HG03442 (cell line): ENCODE results near the gene SIX1.

Source experiments
- ATAC-seq: cut with Tn5 transposase; IDR thresholded peaks from one replicate; pipeline ENCODE4 v1.9.1; 2021; ENCODE audit warnings: mild to moderate bottlenecking, moderate library complexity; ENCODE audit not compliant: unreplicated experiment

The SIX1 gene

DNA sequence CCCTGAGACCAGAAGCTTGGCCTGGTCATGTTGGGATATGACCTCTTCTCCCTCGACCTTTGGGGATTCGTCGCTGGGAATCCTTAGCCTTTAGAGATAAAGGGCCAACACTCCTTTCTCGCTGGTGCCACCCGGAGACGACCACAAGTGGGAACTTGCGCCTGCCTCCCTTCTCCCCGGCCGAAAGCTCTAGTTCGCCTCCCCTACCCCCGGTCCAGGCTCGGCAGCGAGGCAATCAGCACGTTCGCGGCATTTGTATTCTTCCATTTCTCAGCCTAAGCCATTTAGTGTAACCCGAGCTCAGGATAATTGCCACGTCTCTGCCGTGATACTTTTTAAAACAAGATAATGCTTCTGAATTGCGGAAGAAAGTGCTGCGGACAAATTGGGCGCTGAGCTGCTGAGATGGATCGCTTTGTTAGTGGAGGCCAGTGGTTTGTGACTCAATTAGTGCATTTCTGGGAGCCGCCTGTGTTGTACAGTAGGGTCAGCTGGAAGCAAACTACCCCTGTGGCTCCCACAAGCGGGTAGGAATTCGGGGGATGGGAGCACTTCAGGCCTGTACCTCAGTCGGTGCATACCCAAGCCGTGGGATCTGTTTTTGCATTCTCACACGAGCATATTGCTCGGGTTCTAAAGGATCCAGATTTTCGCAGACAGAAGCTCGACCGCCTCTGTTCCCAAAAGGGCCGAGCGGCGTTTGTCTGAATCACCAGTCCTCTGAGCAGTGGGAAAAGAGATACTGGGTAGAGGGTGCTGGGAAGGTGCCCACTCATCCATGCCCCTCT is 6.8 kb upstream of the SIX1 start:
- ATAC-seq: no peak

- ATAC-seq: no peak
Measured at GRCh38 chr14:60655119-60655897, 6.0 kb upstream of the SIX1 start.

DNA sequence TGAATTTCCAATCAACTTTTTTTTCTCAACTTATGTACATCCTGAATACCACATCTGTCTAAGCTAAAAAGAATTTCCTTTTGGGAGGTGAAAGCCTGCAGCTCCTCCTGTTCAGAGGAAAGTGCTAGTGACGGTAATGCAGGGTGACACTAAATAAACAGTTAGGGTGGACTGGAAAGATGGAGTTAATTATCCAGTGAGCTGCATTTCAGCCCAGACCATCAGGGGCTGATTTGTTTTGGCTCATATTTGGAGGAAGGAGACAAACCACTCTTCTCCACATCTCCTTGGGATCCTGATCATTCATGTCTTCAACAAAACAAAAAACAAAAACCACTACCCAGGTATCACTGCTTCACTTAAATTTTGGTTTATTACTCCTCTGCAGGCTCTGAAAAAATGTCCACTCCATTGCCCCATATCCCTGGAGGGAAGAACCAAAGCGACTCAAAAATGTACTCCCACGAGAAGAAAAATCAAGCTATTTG is 5.1 kb upstream of the SIX1 start:
- ATAC-seq: no peak

GRCh38 chr14:60653701-60654161 is 4.5 kb upstream of the SIX1 start:
- no peak for ATAC-seq

DNA sequence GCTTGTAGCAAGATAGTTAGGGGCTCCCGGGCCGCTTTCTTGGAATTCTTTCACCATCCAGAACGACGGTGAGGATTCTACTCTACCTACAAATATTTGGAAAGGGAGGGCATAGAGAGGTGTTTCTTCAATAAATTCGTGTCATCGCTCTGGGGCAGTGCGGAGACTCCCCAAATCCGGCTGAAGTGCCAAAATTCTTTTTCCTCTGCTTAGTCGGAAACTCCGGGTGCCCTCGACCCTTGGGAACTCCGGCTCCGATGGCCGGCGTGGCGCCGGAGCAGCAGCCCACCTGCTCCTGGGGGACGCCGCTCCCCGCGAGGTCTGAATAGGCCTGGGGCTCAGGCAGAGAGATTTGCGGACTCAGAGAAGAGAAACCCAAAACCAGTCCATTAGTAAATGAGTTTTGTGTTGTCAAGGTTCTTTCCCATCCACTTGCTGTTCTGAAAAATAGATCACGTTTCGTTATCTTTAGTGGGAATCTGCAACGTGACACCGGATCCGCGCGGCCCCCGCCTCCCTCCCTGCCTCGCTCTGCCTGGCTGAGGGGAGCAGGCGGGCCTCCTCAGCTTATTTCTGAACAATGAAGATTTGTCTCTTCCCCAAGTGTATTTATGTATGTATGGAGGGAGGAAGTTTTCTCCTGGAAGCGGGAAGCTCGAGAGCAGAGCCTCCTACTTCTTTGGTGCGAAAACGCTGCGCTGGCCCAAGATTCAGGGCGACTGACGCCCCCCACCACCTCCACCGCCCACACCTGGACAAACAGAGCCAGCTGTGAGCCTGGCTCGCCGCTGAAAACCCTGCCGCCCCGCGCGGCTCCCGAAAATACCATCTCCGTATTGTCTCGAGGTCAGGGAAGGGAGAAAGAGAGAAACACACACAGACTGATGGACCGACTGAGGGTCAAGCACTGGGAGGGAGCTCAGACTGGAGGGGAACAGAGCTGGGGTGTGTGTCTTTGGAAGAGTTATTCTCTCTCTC is 3.7 kb upstream of the SIX1 start:
- no peak for ATAC-seq

GRCh38 chr14:60651796-60652673 is 2.8 kb upstream of the SIX1 start:
- ATAC-seq: no peak

GRCh38 chr14:60651086-60651795 is 2.0 kb upstream of the SIX1 start:
- no peak for ATAC-seq

GRCh38 chr14:60650373-60650961 is 1.2 kb upstream of the SIX1 start:
- ATAC-seq: no peak

DNA sequence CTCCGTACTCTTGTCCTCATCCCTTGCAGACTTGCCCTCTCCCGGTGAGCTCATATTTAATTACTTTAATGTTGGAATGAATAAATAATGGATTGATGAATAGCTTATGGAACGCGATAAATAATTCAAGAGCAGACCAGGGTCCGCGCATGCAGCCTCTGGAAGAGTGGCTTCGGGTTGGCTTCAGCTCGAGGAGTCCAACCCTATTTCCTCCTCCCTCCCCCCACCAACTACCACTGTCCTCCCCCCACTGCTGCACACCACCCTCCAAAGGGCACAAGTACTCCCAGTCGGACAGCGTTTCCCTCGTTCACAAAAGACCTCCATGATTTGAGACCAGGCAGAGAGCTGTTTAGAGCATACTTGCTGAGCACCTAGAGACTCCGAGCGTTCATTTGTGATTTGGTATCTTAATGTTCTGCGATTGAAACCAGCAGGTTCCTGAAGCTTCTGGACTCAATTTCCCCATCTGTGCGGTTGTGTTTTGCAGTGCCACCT is 647 bp upstream of the SIX1 start:
- no peak for ATAC-seq

DNA sequence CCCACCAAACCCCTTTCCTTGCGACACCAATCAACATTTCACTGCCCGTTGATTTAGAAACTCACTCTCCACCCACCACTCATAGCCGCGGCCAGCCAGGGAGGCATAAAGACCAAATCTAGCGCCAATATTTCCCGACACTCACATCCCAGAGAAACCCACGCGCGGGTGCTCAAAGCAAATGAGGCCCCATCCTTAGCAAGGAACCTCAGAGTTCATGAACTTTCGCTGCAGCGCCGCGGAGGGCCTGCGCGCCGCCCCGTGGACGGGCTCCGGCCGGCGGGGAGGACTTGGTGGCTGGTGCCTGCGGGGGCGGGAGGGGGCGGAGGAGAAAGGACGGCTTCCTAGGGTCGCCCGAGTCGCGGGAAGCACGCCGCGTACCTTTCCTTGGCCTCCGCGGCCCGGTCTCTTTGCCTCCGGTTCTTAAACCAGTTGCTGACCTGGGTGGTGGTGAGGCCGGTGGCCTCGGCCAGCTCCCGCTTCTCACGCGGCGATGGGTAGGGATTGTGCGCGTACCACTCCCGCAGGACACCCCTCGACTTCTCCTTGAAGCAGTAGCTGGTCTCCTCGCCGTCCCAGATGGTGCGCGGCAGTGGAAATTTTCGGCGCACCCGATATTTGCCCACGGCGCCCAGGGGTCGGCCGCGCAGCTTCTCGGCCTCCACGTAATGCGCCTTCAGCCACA is 886 bp downstream of the SIX1 start:
- no peak for ATAC-seq

- ATAC-seq: no peak
Measured at GRCh38 chr14:60647837-60648248, 1.4 kb downstream of the SIX1 start.

- no peak for ATAC-seq
Measured at GRCh38 chr14:60647081-60647836, 2.0 kb downstream of the SIX1 start.

- ATAC-seq: no peak
Measured at GRCh38 chr14:60646226-60646818, 3.0 kb downstream of the SIX1 start.

- ATAC-seq: no peak
Measured at GRCh38 chr14:60645126-60645741, 4.0 kb downstream of the SIX1 start.

DNA sequence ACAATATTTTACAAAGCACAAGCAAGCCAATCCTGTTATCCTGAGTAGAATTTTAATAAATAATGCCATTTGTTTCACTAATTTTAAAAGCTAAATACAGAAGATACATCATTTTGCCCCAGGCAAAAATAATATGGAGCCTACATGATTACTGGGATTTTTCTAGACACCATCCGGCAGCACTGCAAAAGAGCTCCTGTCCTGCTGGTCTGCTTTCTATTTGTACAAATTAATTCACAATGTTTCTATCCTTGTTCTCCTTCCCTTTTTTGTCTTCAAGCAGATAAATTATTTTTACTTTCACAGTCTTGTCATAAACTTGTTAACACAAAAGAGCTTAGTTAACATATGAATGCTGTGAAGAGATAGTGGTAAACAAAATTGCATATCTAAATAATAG is 4.6 kb downstream of the SIX1 start:
- ATAC-seq: no peak

- ATAC-seq: no peak
Measured at GRCh38 chr14:60643463-60644314, 5.6 kb downstream of the SIX1 start.
